Activated CD4-positive, alpha-beta memory T cell treated with anti-CD3 and anti-CD28 coated beads, Interleukin-2, amount 10 ng/mL, durations not matched to agents 7 days and 5 days (primary cell): ENCODE measurements around the gene PIGZ. TPM values are rescaled to one million over a fixed set of nuclear protein-coding genes. Genes with fewer than 3 reads are reported as not detected.

Source experiments
- CTCF ChIA-PET: fragments of 350-600 bp; sonication (Branson Sonifier 250); formaldehyde crosslinking; loops from one replicate; lab custom pipeline; 2021; ENCODE audit warnings: antibody characterized with exemption, inconsistent platforms; lab: Charles Lee
- POLR2A ChIA-PET: fragments of 350-600 bp; sonication (Branson Sonifier 250); formaldehyde crosslinking; loops from one replicate; lab custom pipeline; 2021; ENCODE audit warnings: antibody characterized with exemption; lab: Charles Lee
- DNase-seq: peaks from one replicate; pipeline ENCODE4 v3.0.0-alpha.2; 2020
- H3K27ac Mint-ChIP-seq: one replicate; pipeline ENCODE4 v1.8.0; 2021; ENCODE audit warnings: mild to moderate bottlenecking, mixed read lengths
- H3K27me3 Mint-ChIP-seq: one replicate; pipeline ENCODE4 v1.8.0; 2021; ENCODE audit warnings: mixed read lengths
- H3K36me3 Mint-ChIP-seq: one replicate; pipeline ENCODE4 v1.8.0; 2021; ENCODE audit warnings: low read depth, mixed read lengths
- H3K4me1 Mint-ChIP-seq: one replicate; pipeline ENCODE4 v1.8.0; 2021; ENCODE audit warnings: mixed read lengths
- H3K4me3 Mint-ChIP-seq: one replicate; pipeline ENCODE4 v1.8.0; 2021; ENCODE audit warnings: mild to moderate bottlenecking, mixed read lengths
- H3K9me3 Mint-ChIP-seq: one replicate; pipeline ENCODE4 v1.8.0; 2021; ENCODE audit warnings: mixed read lengths
- total RNA-seq, 2 experiments: library from RNA; stranded (reverse); gene quantifications; one replicate each; pipeline ENCODE4 v1.2.3, GENCODE V29; 2021

Gene PIGZ
- total RNA-seq, 2 experiments from 2014 or later = 1.7 to 1.8 TPM

DNA sequence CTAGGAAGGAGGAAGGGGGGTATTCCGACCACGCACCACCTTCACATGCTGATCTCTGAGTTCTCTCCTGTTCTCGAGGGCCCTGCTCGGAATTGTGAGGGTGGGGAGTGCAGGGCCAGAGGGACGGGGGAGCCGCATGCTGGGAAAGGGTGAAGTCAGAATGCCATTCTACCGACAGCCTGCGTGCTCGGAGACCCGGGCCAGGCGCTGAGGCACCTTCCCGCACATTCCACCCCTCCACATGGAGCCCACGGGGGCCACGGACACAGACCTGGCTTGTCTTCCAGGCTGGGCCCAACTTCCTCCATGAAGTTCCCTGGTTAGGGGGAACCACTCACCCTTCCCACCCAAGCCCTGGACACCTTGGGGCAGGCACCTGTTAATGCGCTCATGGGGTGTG, 28.7 kb upstream of the PIGZ start:
- Mint-ChIP-seq H3K36me3 (no peaks in the 10 kb centered on the region), H3K4me3 (no peak overlapping the region), H3K27me3 (no peaks in the 10 kb centered on the region), H3K9me3 (no peaks in the 10 kb centered on the region), H3K27ac (no peak overlapping the region), H3K4me1 (peaks cover 2% of the 10 kb centered on the region)
- POLR2A ChIA-PET = interaction anchor here (1.1 kb wide), 1 partner anchor 10 kb away, joined by 3 read pairs; no protein-coding TSS in a partner anchor
- CTCF ChIA-PET = no interaction called here
- DNase-seq = no peak

DNA sequence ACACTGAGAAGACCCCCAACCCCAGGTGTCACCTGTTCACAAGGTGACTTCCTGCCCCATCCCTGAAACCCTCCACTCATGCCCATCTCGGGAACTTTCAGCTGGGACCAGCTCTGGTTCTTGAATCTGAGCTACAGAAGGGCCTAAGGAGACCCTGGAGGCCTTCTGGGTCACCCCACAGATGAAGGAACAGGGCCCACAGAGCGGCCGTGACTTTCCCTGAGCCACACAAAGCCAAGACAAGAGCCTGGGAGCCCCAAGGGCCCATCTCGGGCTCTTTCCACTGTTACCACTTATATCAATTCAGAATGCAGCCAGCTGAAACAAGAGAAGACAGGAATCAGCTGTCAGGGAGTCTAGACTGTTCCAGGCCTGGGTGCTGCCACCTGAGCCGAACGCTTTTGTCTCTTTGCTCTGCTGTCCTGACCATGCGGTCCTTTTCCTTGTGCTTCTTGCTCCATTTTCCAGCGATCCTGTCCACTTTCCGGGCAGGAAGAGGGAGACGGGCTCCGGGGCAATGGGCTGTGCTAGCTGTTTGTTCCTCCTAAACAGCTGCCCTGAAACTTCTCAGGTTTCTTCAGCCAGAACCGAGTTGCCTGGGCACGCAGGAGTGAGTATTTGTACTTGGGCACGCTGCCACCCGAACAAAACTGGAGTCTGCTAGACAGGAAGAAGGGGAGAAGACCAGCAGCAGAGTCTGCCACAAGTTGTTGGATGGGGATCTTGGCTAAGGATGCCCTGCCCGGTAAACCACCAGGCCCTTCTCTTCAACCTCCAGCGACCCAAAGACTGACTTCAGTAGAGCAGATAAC, 28.0 kb upstream of the PIGZ start:
- no peak overlapping the region for H3K27ac Mint-ChIP-seq
- CTCF ChIA-PET = no interaction called here

DNA sequence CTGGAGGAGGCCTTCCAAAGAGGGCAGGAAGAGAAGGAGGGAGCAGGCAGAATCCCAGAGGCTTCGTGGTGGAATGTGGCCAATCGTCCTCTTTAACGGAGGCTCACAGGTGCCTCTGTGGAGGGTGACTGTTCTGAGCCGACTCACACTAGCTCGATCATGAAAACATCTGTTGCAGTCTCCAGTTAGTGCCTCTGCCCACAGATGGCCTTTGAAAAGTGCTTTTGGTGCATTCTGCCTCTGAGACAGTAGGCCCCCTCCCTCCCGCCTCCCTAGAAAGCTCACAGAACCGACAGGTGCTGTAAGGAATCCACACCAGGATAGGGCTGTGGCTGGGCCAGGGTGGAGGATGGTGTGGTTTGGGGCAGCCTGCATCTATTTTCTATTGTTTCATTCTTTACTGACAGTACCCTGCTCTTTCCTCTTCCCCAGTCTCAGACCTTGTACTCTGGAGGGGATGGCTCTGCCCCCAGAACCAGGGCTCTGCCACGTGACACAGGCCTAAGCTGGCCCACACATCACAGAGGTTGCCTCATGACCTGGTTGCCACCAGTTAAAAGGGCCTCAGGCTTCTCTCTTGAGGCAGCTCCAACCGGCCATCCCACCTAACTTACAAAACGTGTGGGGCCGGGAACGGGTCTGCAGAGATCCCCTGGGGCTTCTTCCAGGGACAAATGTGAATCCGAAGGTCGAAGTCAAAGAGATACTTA, 27.2 kb upstream of the PIGZ start:
- no peak for DNase-seq
- ChIA-PET POLR2A (no interaction called here), CTCF (no interaction called here)
- no peak overlapping the region for H3K27ac Mint-ChIP-seq
- no peaks in the 10 kb centered on the region for H3K4me1 Mint-ChIP-seq
- no peak overlapping the region for H3K4me3 Mint-ChIP-seq
- H3K36me3 Mint-ChIP-seq = no peaks in the 10 kb centered on the region
- no peaks in the 10 kb centered on the region for H3K27me3 Mint-ChIP-seq
- no peaks in the 10 kb centered on the region for H3K9me3 Mint-ChIP-seq

More for the DNA sequence above, 28.0 kb upstream of the PIGZ start:
- peaks cover under 1% of the 10 kb centered on the region for H3K4me1 Mint-ChIP-seq
- no peak overlapping the region for H3K4me3 Mint-ChIP-seq
- no peaks in the 10 kb centered on the region for H3K36me3 Mint-ChIP-seq
- no peaks in the 10 kb centered on the region for H3K9me3 Mint-ChIP-seq
- H3K27me3 Mint-ChIP-seq = no peaks in the 10 kb centered on the region
- DNase-seq = no peak
- POLR2A ChIA-PET = interaction anchor here (1.1 kb wide), 1 partner anchor 10 kb away, joined by 3 read pairs; no protein-coding TSS in a partner anchor

DNA sequence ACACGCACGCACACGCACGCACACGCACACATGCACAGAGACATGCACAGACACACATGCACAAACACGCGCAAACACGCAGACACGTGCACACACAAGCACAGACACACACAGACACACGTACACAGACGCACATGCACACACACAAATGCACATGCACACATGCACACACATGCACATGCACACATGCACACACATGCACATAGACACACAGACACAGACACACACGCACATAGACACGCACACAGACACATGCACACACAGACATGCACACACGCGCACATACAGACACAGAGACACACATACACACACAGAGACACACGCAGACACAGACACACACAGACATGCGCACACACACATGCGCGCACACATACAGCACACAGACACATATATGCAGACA, 26.4 kb upstream of the PIGZ start:
- DNase-seq = no peak
- CTCF ChIA-PET = no interaction called here
- Mint-ChIP-seq H3K27me3 (no peaks in the 10 kb centered on the region), H3K36me3 (no peaks in the 10 kb centered on the region), H3K4me3 (no peak overlapping the region), H3K27ac (no peak overlapping the region), H3K4me1 (no peaks in the 10 kb centered on the region), H3K9me3 (no peaks in the 10 kb centered on the region)
- POLR2A ChIA-PET = no interaction called here

DNA sequence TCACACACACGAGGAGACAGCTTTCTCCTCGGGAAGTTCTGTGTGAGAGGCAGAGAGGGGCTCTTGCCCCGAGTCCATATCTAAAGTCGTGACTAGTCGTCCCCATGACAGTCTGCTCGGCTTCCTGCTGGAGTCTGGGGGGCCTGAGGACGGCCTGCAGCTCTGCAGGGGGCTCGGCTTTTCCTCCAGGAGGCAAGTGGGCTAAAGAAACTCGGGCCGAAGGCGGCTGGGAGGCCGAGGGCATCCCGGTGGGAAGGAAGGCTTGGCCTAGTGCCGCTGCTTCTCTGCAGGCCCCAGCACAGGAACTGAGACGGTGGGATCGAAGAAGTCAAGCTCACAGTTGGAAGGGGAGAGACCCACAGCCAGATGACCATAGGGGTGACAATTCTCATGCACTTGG, 25.4 kb upstream of the PIGZ start:
- H3K36me3 Mint-ChIP-seq = no peaks in the 10 kb centered on the region
- H3K4me1 Mint-ChIP-seq = no peaks in the 10 kb centered on the region
- H3K4me3 Mint-ChIP-seq = no peak overlapping the region
- no peaks in the 10 kb centered on the region for H3K27me3 Mint-ChIP-seq
- no peaks in the 10 kb centered on the region for H3K9me3 Mint-ChIP-seq
- CTCF ChIA-PET = no interaction called here
- POLR2A ChIA-PET = interaction anchor here (1.1 kb wide), 1 partner anchor 9 kb away, joined by 3 read pairs; no protein-coding TSS in a partner anchor
- no peak for DNase-seq
- no peak overlapping the region for H3K27ac Mint-ChIP-seq

DNA sequence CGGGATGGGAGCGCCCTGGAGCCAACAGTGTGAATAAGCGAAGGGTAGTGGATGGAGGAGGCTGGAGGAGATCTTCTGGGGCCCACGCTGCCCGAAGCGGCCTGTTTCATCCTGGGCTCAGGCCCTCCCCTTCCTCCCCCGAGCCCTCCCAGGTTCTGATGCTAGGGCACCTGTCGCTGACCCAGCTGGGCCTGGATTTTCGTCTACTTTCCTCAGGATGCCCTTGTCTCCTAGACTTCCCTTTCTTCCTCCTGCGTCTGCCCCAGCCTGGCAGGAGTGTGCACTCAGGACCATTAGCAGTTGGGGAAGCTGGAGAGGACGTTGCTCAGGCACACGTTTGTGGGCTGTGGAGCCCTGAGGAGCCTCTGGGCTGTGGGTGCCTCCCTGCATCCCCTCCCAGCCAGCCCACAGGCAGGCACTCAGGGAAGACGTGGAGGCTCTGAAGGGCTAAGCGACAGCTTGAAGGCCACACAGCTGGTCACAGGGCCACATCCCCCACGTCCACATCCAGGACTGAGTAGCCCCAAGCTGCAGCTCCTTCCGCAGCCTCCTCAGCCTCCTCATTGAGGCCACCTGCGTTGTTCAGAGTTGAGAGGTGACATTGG, 23.9 kb upstream of the PIGZ start:
- CTCF ChIA-PET = no interaction called here
- DNase-seq = no peak
- no peaks in the 10 kb centered on the region for H3K4me1 Mint-ChIP-seq

DNA sequence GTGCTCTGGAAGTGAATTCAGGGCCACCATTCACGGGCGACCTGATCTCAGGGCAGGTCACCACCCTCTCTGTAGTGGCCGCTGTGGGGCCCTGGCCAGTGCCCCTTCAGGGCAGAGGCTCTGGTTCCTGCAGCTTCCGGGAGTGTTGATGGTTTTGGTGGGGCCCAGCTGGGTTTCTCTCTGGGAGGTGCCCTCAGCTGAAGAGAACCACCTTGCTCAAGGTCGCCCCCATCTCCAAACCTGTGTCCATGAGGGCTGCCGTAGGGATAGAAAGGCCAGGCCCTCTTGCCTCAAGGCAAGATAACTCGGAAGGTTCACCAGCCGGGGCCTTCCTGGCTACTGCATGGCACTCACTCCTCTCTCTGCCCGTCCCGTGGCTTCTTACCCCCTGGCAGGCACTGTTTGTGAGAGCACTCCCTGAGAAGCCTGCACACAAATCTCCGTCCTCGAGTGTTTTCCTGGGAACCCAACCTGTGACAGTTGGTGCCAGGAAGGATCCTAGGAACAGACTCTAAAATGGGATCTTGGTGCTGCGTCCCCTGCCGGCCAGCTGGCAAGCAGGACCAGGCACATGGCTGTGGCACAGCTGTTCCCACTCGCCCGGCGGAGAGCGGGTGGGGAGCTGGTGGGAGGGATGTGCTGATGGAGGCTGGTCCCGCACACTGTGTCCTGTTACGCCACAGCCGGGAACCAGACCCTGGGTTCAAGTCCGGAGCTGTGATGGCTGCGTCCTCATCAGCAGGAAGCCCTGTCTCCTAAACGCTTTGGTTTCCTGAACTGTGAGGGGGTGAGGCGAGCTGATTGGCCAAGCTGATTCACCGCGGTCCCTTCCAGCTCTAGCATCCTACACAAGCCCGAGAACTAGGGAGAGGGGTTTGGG, 23.2 kb upstream of the PIGZ start:
- Mint-ChIP-seq H3K4me1 (no peaks in the 10 kb centered on the region), H3K27ac (no peak overlapping the region), H3K9me3 (no peaks in the 10 kb centered on the region), H3K36me3 (no peaks in the 10 kb centered on the region), H3K27me3 (peaks cover 6% of the 10 kb centered on the region), H3K4me3 (no peak overlapping the region)
- no peak for DNase-seq
- ChIA-PET CTCF (no interaction called here), POLR2A (no interaction called here)

More for the DNA sequence above, 23.9 kb upstream of the PIGZ start:
- H3K27ac Mint-ChIP-seq = no peak overlapping the region
- no peaks in the 10 kb centered on the region for H3K9me3 Mint-ChIP-seq
- no peak overlapping the region for H3K4me3 Mint-ChIP-seq
- POLR2A ChIA-PET = no interaction called here
- H3K36me3 Mint-ChIP-seq = no peaks in the 10 kb centered on the region
- H3K27me3 Mint-ChIP-seq = peaks cover 5% of the 10 kb centered on the region

DNA sequence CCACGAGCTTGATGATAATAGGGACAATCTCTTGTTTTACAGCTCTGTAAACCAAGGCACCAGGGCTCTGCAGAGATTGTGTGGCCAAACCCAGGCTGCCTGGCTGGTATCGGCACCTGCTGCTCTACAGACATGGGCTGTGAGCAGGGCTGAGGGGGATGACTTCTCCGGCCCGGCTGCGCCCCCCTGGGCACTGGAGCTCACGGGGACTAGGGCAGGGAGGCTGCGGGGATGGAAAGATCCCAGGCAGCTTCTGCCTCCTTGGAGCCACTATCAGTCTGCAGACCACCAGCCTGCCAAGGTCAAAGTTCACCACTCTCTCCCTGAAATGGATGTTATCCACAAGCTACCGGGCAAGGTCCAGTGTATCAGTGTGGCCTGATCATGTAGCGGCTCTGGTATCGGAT, 22.0 kb upstream of the PIGZ start:
- H3K4me3 Mint-ChIP-seq = no peak overlapping the region
- DNase-seq = no peak
- H3K36me3 Mint-ChIP-seq = no peaks in the 10 kb centered on the region
- POLR2A ChIA-PET = no interaction called here
- H3K27ac Mint-ChIP-seq = no peak overlapping the region
- CTCF ChIA-PET = no interaction called here
- H3K4me1 Mint-ChIP-seq = no peaks in the 10 kb centered on the region
- peaks cover 8% of the 10 kb centered on the region for H3K27me3 Mint-ChIP-seq
- H3K9me3 Mint-ChIP-seq = no peaks in the 10 kb centered on the region

DNA sequence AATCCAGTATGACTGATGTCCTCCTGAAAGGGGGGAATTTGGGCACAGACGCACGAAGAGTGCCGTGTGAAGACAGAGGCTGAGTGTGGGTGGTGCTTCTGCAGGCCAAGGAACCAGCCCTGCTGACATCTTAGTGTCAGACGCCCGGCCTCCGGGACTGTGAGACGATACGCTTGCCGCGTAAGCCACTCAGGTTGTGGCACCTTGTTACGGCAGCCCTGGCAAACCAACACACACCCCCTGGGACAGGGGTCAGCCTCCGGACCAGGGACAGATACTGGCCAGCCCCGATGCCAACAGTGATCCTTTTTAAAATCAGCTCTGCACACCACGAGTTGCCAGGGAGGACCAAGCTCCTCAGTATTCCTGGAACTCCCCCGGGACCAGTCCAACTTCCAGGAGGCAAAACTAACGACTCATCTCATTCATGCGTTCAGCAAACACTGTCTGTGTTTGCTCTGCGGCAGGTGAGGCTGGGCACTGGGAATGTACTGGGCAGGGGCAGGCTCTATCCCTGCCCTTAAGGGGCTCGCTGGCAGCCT, 21.2 kb upstream of the PIGZ start:
- H3K4me3 Mint-ChIP-seq = no peak overlapping the region

DNA sequence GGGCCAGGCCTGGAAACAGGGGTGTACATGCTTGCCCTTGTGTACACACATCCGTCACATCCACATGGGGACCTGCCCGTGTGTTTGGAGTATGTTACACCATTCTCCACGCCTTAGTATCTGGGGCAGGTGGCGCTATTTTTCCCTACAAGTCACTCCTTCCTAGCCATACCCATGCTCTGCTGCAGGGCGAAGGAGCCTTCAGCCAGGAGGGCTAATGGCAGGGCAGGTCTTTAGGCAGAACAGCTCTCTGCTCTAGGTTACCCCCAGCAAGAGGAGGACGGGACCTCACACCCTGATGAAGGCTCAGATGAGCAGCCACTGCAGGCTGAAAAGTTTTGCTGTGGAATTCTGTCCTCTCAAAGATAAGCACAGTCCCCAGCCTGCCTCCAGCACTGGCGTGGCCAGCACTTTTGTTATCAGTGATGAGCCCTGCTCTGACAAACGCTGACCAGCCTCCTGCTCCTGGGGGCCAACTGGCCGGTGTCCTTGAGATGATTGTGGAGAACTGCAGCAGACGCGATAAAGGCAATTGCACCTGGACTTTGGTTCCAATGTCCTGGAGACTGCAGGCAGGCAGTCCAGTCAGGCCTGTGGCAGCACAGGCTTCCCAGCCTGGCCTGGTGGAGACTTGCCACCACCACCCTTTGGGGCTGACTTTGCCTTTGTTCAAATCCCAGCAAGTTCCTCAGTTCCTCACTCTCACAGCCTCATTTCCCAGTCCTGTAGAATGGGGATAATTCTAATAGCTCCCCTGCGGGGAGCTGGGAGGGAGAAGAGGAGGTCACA, 19.8 kb upstream of the PIGZ start:
- Mint-ChIP-seq H3K4me3 (no peak overlapping the region), H3K27ac (no peak overlapping the region)

More for the DNA sequence above, 21.2 kb upstream of the PIGZ start:
- Mint-ChIP-seq H3K9me3 (no peaks in the 10 kb centered on the region), H3K36me3 (no peaks in the 10 kb centered on the region), H3K27me3 (peaks cover 12% of the 10 kb centered on the region), H3K27ac (no peak overlapping the region), H3K4me1 (no peaks in the 10 kb centered on the region)
- POLR2A ChIA-PET = no interaction called here
- CTCF ChIA-PET = no interaction called here
- no peak for DNase-seq

DNA sequence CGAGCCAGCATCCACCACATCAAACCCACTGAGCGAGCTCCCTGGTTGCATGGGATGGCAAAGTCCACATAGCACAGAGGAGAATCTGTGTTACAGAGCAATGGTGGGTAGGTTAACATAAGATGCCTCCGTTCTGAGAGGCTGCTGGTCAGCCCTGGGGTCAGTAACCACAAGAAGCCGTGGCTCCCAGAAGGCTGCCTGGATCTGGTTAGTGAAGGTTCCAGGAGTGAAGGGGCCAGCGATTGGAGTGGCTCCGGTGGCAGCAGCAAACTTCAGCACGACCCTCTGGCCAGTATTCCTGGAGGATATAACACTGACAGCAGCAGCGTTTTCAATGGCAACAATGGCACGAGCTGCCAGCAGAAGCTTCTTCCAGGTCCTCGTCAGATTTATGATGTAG, 18.4 kb upstream of the PIGZ start:
- no peak overlapping the region for H3K4me3 Mint-ChIP-seq
- ChIA-PET CTCF (no interaction called here), POLR2A (no interaction called here)
- no peaks in the 10 kb centered on the region for H3K36me3 Mint-ChIP-seq
- H3K9me3 Mint-ChIP-seq = no peaks in the 10 kb centered on the region
- no peak overlapping the region for H3K27ac Mint-ChIP-seq
- no peaks in the 10 kb centered on the region for H3K4me1 Mint-ChIP-seq
- peaks cover 26% of the 10 kb centered on the region for H3K27me3 Mint-ChIP-seq
- no peak for DNase-seq

More for the DNA sequence above, 19.8 kb upstream of the PIGZ start:
- peaks cover 21% of the 10 kb centered on the region for H3K27me3 Mint-ChIP-seq
- ChIA-PET CTCF (no interaction called here), POLR2A (no interaction called here)
- H3K36me3 Mint-ChIP-seq = no peaks in the 10 kb centered on the region
- no peaks in the 10 kb centered on the region for H3K4me1 Mint-ChIP-seq
- no peak for DNase-seq
- H3K9me3 Mint-ChIP-seq = no peaks in the 10 kb centered on the region
